SKM-1 treated with dmso at 0.1 percent for 144 hours (cell line): Measurements from ENCODE around the gene GLIS1.

ENCODE experiments used
- DNase-seq: peaks from one replicate; lab custom pipeline; 2025; ENCODE audit not compliant: unreplicated experiment; lab: John Stamatoyannopoulos, UW

GLIS1 gene

DNA sequence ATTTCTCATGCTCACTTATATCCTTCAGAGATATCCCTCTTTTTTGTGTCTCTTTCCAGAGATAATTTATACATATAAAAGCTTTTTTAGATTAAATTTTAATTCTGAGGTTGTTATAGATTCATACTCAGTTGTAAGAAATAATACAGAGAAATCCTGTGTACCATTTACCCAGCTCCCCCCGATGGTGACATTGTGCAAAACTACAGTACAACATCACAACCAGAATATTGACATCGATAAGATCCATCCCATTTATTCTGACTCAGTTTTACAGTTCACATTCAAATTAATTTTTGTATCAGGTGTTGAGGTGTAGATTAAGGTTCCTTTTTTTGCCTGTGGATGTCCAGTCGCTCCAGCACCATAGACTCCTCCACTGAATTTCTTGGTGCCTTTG is 265.5 kb downstream of the GLIS1 start:
- DNase-seq: no peak

DNA sequence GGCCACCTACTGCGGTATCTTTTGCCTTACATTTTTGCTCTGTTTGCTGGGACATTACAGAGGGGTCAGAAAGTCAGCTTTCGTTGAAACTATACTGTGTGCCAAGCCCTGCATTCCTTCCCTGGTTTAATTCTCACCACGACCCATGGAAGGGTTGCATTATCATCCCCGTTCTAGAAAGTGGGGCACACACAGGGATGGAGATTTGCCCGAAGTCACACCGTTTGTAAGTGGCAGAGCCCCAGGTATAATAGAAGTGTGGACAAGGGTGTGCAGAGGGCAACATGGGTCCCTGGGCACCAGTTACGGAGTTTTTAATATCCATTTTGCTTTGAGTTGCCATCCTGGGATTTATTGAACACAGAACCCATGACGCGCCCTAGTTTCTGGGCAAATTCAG is 268.0 kb downstream of the GLIS1 start:
- DNase-seq: no peak

DNA sequence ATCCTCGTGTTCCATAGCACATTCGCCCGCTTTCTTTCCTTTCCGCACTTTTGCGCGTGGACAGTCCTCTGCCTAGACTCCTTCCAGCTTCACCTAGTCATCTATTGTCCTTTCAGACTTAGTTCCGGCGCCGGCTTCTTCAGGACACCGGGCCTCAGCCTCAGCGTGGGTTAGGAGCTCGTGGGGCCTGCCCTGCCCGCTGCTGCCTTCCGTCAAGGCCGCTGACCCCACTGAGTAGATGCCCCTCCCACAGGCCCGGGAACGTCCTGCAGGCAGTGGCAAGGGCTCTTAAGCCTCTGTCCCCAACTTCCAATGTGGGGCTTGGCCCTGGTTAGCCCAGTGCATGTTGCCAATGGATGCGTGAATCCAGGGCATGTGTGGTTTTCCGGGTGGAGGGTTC is 268.4 kb downstream of the GLIS1 start:
- DNase-seq: no peak

DNA sequence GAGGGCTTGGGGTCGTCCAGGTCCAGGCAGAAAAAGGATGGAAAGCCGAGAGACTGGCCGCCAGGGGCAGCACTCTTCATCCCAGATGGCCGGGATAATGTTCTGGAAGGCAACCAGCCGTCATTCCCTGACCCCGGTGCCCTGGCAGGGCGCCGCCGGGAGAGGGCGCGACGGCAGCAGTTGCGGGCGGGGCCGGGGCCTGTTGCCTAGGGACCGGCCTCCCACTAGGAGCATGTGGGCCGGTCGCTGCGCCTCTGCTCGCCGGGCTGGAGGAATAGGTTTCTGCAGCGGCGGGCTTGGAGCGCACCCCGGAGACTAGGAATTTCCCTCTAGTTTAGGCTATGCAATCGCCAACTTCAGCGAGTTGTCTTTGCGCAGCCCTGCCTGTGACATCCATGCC is 268.8 kb downstream of the GLIS1 start:
- no peak for DNase-seq

DNA sequence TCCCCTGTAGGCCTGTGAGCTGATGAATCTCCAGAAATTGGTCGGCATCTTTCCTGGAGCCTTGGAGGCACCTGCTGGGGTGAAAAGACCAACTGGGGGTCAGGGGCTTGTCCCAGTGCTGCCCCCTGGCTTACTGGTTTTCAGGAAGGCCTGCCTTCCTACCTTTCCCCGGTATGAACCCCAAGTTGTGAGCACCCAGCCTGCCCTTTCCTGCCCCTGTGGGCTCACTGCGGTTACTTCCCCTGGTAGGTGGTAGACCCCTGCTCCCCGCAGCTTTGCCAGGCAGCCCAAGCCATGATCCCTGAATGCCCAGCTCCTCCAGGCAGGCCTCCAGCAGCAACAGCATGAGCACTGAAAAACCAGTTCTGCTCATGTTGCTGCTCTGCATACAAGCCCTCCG is 269.6 kb downstream of the GLIS1 start:
- no peak for DNase-seq

DNA sequence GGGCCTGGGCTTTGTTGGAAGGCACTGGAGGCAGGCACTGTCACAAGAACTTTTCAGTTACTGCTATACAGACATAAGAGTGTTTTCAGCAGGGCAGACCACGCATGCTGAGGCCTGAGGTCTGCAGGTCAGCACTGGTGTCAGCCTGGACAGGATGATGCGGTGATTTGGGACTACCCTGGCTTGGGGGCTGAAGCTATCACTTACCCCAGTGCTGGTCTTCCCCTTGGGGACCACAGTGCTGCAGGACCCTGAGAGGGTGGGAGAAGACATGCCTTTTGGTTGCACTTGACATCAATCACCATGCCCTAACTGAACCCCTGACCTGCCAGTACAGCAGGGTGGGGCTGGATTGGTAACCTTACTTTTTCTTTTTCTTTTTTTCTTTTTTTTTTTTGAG is 270.6 kb downstream of the GLIS1 start:
- DNase-seq: no peak

DNA sequence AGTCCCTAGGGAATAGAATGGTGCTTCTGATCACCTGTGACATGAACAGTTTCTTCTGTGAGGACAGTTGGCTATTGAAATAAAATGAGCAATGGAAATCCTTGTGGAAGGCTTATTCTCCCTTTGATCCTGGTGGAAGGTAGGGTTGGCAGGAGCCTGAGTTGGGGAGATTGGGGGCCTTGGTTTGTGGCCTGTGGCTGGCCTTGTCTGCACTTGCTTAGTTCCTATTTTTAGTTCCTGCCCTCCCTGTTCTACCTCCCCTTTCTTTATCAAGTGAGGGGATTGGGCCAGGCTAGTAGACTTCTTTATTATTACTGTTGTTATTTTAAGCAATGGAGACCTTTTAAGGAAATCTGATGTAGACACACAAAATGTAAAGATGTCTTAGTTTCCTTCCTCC is 271.6 kb downstream of the GLIS1 start:
- DNase-seq: peak; percentile 55

DNA sequence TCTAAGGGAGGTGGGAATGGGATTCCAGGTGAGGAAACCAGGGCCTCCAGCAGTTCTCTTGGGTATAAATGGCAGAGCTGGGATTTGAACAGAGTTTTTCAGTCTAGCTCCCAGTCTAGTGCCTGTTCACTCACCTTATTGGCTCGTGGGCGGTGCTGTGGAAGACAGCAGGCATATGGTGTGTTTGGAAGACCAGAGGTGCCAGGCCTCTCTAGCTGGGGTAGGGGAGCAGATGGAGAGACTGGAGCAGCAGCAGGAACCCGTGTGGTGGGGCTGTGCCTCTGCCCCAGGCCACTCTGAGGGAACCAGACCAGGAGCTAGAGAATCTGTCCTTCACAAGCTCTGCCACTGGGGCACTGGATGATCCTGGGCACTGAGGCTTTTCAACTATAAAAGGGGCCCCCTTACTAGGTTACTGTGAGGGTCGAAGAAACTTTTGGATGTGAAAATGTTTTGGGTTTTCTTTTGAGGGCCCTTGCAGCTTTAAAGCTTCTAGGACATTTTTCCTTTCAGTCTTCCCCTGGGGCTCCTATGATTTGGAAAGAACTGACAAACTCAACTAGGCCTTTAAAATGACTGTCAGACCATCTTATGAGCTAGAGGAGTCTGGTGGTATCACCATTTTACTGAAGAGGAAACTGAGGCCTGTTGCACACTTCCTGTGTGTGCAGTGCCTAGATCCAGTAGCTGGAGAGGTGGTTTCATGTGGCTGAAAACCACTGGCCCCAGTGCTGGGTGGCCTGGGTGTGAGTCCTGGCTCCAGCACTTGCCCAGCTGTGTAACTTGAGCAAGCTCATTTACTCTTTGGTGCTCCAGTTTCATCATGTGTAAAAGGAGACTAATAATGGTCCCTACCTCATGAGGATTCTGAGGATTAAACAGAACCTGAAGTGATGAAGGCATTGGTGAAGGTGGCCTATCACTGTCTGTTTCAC is 273.7 kb downstream of the GLIS1 start:
- no peak for DNase-seq

DNA sequence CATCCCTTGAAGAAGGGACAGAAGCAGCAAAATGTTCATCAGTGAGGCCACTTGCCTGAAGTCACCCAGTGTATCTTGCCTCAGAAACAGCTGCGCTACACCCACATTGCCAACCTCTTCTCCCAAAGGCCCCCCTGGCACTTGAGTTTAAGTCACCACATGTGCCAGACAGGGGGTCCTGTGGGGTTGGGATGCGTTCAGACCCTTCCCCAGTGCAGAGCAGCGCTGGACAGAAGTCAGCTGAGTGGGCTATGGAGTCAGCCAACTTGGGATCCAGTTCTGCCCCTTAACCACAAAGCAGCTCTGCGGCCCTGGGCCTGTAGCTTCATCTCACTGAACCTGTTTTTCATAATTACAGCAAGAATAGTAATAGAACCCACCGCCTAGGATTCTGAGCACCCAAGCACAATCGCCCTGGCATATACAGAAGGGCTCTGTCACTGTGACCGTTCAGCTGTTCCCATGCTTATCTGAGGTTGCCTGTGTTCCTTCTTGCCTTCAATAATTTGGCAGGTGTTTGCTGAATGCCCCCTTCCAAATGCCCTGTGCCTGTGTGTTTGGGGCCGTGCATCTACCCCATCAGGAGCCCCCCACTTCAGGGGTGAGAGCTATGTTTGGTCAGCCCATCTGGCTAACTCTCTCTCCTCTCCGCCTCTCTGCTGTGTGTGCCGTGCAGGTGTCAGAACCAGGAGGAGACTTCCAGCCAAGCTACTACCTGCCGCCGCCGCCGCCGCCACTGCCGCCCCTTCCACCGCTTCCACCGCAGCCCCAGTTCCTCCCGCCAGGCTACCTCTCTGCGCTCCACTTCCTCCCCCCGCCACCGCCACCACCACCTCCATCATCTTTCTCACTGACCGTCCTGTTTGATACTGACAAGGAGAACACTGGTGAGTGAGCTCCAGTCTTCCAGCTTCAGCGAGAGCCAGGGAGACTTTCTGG is 274.7 kb downstream of the GLIS1 start:
- DNase-seq: no peak

DNA sequence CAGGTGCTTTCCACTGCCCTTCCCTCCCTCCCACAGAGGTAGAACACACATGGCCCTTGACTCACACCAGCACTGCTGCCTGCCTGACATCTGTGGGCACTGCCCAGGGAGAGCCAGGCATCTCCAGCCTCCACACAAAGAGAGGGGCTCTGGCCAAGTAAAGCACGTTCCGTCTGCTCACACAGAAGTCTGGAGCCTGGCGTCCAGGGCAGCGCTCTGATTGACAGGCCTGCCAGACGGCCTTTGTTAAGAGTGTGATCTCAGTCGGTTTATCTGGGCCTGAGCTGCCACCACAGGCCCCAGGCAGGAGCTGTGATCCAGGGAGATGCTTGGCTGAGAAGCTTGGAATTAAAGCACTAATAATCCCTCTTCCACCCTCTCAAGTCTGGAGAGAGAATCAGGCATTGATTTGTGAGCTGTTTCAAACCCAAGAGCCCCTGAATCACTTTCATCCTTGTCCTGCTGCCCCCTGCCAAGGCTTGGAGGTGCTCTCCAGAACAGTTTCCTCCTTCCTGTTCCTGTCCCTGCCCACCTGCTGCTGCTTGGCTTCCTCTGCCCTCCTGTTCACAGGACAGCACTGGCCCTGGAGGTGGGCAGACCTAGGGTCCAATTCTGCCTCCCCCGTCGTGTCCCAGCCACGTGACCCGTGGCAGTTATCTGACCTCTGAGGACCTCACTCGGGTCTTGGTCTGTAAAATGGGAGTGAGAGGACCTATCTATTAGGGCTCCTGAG is 276.0 kb downstream of the GLIS1 start:
- DNase-seq: no peak

DNA sequence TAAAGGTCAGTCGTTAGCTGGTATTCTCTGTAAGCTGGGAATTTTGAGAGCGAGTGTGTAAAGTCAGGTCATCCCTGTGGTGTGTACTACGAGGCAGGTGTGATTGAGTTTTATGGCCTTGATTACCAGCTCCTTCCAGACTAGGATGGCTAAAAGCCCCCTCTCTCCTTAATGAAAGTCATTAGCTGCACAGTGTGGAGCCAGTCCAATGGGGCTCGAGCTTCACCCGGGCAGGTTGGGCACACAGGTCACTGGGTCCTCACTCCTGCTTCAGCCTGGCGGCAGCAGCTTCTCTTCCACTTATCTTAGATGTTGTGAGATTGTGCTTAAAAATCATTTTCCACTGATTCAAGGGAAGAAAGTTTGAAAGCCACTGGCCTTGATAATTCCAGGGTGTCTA is 276.8 kb downstream of the GLIS1 start:
- DNase-seq: no peak

DNA sequence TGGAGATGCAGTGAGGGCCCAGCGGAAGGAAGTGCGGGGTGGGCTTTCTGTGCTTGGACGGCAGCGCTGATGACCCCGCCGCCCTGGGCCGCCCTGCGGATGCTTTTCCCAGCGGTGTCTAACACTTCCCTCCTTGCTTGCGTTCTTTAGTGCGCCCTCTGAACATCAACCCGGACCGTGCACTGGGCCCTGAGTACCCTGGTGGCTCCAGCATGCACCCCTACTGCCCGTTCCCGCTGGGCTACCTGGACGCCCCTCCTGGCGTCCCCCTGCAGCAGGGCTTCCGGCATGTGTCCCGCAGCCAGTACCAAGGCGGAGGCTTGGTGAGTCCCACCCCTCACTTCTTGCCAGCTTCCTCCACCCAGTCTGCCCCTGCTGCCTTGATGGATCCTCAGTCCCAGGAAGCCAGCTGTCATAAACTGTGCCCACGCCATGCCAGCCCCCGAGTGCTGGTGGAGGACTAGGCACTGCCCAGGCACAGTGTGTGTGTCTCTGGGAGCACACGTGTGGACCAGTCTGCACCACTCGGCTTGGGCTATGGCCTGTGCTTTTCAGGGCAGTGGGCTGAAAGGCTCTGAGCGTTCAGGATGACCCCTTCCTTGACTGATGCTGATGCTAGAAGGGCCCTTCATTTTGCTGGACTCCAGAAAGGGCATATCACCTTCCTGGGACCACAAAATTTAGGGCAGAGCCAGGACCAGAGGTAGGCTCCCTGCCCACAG is 277.5 kb downstream of the GLIS1 start:
- no peak for DNase-seq

DNA sequence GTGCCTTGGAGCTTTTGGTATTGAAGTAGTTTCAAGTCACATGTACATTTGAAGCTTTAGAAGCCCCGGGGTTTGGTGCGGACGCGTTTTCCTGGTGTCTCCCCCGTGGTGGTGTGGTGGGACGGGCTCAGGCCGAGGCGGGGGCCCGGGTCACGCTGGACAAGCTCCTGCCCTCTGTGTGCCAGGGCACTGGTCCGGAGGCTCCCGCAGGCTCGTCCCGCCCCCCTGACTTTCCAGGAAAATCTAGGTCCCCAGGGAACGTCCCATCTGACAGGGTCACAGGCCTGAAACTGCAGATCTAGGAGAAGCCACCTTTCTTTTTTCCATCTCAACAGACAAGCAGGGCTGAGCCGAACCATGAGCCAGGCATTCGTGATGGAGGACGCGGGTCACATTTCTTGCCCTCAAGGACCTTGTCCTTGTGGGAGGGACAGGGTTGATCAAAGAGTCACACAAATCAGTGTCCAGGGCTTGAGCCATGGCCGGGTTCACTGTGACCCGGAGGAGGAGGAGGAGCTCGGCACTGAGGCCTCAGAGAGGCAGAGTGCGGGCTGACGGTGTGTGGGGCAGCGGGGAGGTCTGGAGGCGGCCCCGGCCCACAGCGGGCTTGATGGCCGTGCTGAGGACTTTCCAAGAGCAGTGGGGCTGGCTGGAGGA is 278.2 kb downstream of the GLIS1 start:
- DNase-seq: no peak

DNA sequence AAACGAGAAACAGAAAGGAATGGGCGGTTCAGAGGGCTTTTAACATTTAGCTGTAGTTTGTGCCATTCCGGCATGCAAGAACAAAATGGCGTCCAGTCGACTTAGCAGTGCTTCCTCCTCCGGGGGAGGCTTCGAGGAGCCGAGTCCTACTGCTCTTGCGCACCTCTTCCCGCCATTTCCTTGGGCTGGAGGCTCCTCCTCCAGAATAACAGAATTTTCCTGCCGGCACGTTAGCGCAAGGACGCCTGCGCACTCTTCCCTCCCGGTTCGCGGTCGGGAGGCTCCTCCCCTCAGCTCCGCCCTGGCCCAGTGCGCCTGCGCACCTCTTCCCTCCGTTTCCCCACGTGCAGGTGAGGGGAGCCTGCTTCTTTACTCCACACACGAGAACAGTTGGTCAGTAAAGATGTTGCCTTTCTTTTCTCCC is 278.7 kb downstream of the GLIS1 start:
- no peak for DNase-seq

DNA sequence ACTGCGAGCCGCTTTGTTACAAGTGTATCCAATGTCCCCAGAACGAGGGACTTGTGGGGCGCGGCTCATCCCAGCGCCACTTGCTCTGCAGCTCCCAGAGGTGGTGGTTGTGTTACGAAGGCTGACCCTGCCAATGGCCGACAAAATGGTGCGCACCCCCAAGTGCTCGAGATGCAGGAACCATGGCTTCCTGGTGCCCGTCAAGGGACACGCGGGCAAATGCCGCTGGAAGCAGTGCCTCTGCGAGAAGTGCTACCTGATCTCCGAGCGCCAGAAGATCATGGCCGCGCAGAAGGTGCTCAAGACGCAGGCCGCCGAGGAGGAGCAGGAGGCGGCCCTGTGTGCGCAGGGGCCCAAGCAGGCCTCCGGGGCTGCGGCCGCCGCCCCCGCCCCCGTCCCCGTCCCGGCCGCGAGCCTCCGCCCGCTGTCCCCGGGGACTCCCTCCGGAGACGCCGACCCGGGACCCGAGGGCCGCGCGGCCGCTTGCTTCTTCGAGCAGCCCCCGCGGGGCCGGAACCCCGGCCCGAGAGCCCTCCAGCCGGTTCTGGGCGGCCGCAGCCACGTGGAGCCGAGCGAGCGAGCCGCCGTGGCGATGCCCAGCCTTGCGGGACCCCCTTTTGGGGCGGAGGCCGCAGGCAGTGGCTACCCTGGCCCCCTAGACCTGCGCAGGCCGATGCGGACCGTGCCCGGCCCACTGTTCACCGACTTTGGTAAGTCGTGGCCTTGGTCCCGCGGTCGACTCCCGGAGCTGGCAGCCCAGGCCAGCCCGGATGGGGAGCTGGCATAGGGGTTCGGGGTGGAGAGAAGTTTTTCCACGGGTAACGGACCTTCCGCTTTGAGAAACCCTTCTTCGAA is 279.4 kb downstream of the GLIS1 start, which contains the start of gene DMRTB1:
TSS of gene DMRTB1 (plus strand) at position 79 of the 855 bp plus-strand sequence. CDS start at position 134, 55 bp downstream.
- no peak for DNase-seq

DNA sequence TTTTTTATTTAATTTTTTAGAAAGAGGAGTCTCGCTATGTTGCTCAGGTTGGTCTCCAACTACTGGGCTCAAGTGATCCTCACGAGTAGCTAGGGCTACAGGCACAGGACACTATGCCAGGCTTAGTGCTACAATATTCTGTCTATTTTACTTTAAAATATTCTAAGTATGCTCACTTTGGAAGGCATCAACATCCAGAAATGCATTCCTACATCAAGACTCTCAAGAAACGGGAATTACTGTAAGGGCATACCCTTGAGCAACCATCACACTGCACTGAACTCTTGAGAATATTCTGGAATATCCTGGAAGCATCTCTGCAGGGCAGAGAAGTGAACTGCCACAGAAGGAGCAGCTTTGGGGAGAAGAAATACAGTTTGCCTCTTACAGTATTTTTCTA is 280.3 kb downstream of the GLIS1 start:
- DNase-seq: no peak
